HG02588 (cell line): ENCODE data around the gene DIO1.
"Not testable (repeated sequence)": the region's sequence is repeated elsewhere in the genome, so short reads cannot be mapped to it uniquely, and the experiment has no call there.

Source experiments
- ATAC-seq: cut with Tn5 transposase; IDR thresholded peaks from one replicate; pipeline ENCODE4 v1.9.1; 2021; ENCODE audit warnings: mild to moderate bottlenecking, moderate library complexity; ENCODE audit not compliant: unreplicated experiment

DIO1 gene

GRCh38 chr1:53893999-53894636 is at the start of gene DIO1:
TSS of gene DIO1 (plus strand) at chr1:53894187. CDS start at chr1:53894211, 24 bp downstream.
- ATAC-seq: no peak

- no peak for ATAC-seq
Observed at GRCh38 chr1:53847980-53848379, 46.0 kb upstream of the DIO1 start.

GRCh38 chr1:53850082-53850673 is 43.8 kb upstream of the DIO1 start:
- no peak for ATAC-seq

GRCh38 chr1:53851571-53852285 is 42.3 kb upstream of the DIO1 start:
- ATAC-seq: no peak

GRCh38 chr1:53860967-53861411 is 33.0 kb upstream of the DIO1 start:
- no peak for ATAC-seq

- no peak for ATAC-seq
Observed at GRCh38 chr1:53862507-53862906, 31.5 kb upstream of the DIO1 start.

- ATAC-seq: no peak
Observed at GRCh38 chr1:53868565-53868964, 25.4 kb upstream of the DIO1 start.

- no peak for ATAC-seq
Observed at GRCh38 chr1:53869454-53870117, 24.4 kb upstream of the DIO1 start.

- ATAC-seq: no peak
Observed at GRCh38 chr1:53871221-53871620, 22.8 kb upstream of the DIO1 start.

GRCh38 chr1:53871773-53872484 is 22.1 kb upstream of the DIO1 start:
- no peak for ATAC-seq

- ATAC-seq: not testable (repeated sequence)
Observed at GRCh38 chr1:53875150-53875549, 18.8 kb upstream of the DIO1 start.

GRCh38 chr1:53878492-53879105 is 15.4 kb upstream of the DIO1 start:
- ATAC-seq: no peak

GRCh38 chr1:53881853-53882252 is 12.1 kb upstream of the DIO1 start:
- ATAC-seq: not testable (repeated sequence)

- not testable (repeated sequence) for ATAC-seq
Observed at GRCh38 chr1:53883600-53883999, 10.4 kb upstream of the DIO1 start.

- no peak for ATAC-seq
Observed at GRCh38 chr1:53888681-53889080, 5.3 kb upstream of the DIO1 start.

- peak; percentile 86 for ATAC-seq
Observed at GRCh38 chr1:53889304-53890298, 4.4 kb upstream of the DIO1 start, which contains the start of gene YIPF1. TSS of gene YIPF1 (minus strand) at chr1:53889797. CDS start at chr1:53888937, 860 bp downstream.

GRCh38 chr1:53890522-53890941 is 3.5 kb upstream of the DIO1 start:
- ATAC-seq: no peak

- ATAC-seq: no peak
Observed at GRCh38 chr1:53891018-53891417, 3.0 kb upstream of the DIO1 start.

- ATAC-seq: no peak
Observed at GRCh38 chr1:53891678-53892077, 2.3 kb upstream of the DIO1 start.
